Fibroblast of villous mesenchyme (primary cell): Measurements from ENCODE around the gene LPCAT1. TPM values are rescaled to one million over a fixed set of nuclear protein-coding genes. Genes with fewer than 3 reads are reported as not detected.

Experiments
- DNase-seq: peaks from one replicate; pipeline ENCODE4 v3.0.0-alpha.2; 2010; ENCODE audit warnings: low read depth
- H3K4me3 ChIP-seq: 2 replicates; pipeline ENCODE4 v1.5.1; 2011; ENCODE audit warnings: low read depth, mild to moderate bottlenecking, low read length
- CTCF ChIP-seq: IDR thresholded peaks from 2 replicates; pipeline ENCODE4 v1.5.1; 2012; ENCODE audit warnings: low read depth, mild to moderate bottlenecking, low read length; ENCODE audit not compliant: insufficient read depth
- total RNA-seq: library from RNA; depleted of rRNA; stranded (reverse); fragments of >200 nt; gene quantifications from 2 replicates; pipeline ENCODE4 v1.2.3, GENCODE V29; 2012

LPCAT1 gene
- total RNA-seq, 1 donor, result 57.4 TPM

- TF ChIP-seq CTCF, result no peak
- H3K4me3 ChIP-seq, result no peak overlapping the region
- no peak for DNase-seq
These were observed 23.5 kb upstream of the LPCAT1 start for GRCh38 chr5:1547236-1547635.

GRCh38 chr5:1546556-1546955 lies 22.8 kb upstream of the LPCAT1 start:
- TF ChIP-seq CTCF, result no peak
- DNase-seq, result no peak
- no peak overlapping the region for H3K4me3 ChIP-seq

GRCh38 chr5:1545805-1546355 lies 22.1 kb upstream of the LPCAT1 start:
- no peak for DNase-seq
- no peak overlapping the region for H3K4me3 ChIP-seq
- no peak for TF ChIP-seq CTCF

- H3K4me3 ChIP-seq, result no peak overlapping the region
- DNase-seq, result no peak
- no peak for TF ChIP-seq CTCF
These were observed 21.5 kb upstream of the LPCAT1 start for GRCh38 chr5:1545126-1545804.

- no peak for DNase-seq
- TF ChIP-seq CTCF, result no peak
These were observed 20.7 kb upstream of the LPCAT1 start for GRCh38 chr5:1544294-1544961.

GRCh38 chr5:1543398-1544293 lies 19.9 kb upstream of the LPCAT1 start:
- TF ChIP-seq CTCF, result no peak
- DNase-seq, result no peak
- H3K4me3 ChIP-seq, result no peak overlapping the region

More at GRCh38 chr5:1544294-1544961, 20.7 kb upstream of the LPCAT1 start:
- H3K4me3 ChIP-seq, result no peak overlapping the region
